Cardiac muscle cell (in vitro differentiated cells and primary cell): ENCODE results near the gene COPB1. TPM values are rescaled to one million over a fixed set of nuclear protein-coding genes. Genes with fewer than 3 reads are reported as not detected.

Source experiments
- DNase-seq, 2 donors: peaks; one replicate each; pipeline versions ENCODE4 v3.0.0 to v3.0.0-alpha.2; 2010 to 2017; ENCODE audit warnings: low read depth in 1 of 2, low spot score in 1 of 2
- H3K27ac ChIP-seq: fragments of 200-600 bp; sonication (generic); 2 replicates; pipeline ENCODE4 v1.5.1; 2016
- H3K27me3 ChIP-seq: fragments of 200-600 bp; sonication (generic); 2 replicates; pipeline ENCODE4 v1.6.0; 2016; ENCODE audit warnings: control low read depth
- H3K36me3 ChIP-seq: fragments of 200-600 bp; sonication (generic); 2 replicates; pipeline ENCODE4 v1.5.1; 2016; ENCODE audit warnings: control low read depth
- H3K4me1 ChIP-seq: fragments of 200-600 bp; sonication (generic); 2 replicates; pipeline ENCODE4 v1.8.1; 2017; ENCODE audit warnings: low read depth, mild to moderate bottlenecking, mixed run types
- H3K4me3 ChIP-seq: fragments of 200-600 bp; sonication (generic); 2 replicates; pipeline ENCODE4 v1.5.1; 2016; ENCODE audit warnings: mild to moderate bottlenecking
- H3K9me3 ChIP-seq: fragments of 200-600 bp; sonication (generic); 2 replicates; pipeline ENCODE4 v1.5.1; 2017; ENCODE audit warnings: low read depth, mild to moderate bottlenecking, control low read depth
- CTCF ChIP-seq: IDR thresholded peaks from 2 replicates; pipeline ENCODE4 v1.5.1; 2012; ENCODE audit warnings: low read depth, mild to moderate bottlenecking, low read length
- polyA plus RNA-seq: library from polyadenylated mRNA; unstranded; fragments of >200 nt; fragmentation: Nextera tagmentation; extraction: Ambion mirVana; gene quantifications from 2 replicates; pipeline ENCODE4 v1.2.1, GENCODE V29; 2016
- total RNA-seq: library from RNA; depleted of rRNA; stranded (reverse); fragments of >200 nt; gene quantifications from 2 replicates; pipeline ENCODE4 v1.2.3, GENCODE V29; 2016

Gene COPB1
- total and polyA plus RNA-seq, 2 experiments from 2014 or later: 79.2 to 81.7 TPM

GRCh38 chr11:14445542-14446530 is 53.8 kb downstream of the COPB1 start:
- Histone ChIP-seq H3K27me3 (no peaks in the 10 kb centered on the region), H3K4me1 (no peaks in the 10 kb centered on the region), H3K4me3 (no peak overlapping the region), H3K36me3 (no peaks in the 10 kb centered on the region), H3K9me3 (no peaks in the 10 kb centered on the region), H3K27ac (no peak overlapping the region)
- no peak for TF ChIP-seq CTCF
- peak in 1 of 2 donors; percentile 21 for DNase-seq

GRCh38 chr11:14444441-14445189 is 55.0 kb downstream of the COPB1 start:
- H3K27ac ChIP-seq: no peak overlapping the region

GRCh38 chr11:14443638-14444037 is 56.0 kb downstream of the COPB1 start:
- H3K4me3 ChIP-seq: no peak overlapping the region
- no peak overlapping the region for H3K27ac ChIP-seq
- H3K4me1 ChIP-seq: no peaks in the 10 kb centered on the region
- no peak for TF ChIP-seq CTCF
- DNase-seq: peak; percentile 38 to 45
- H3K27me3 ChIP-seq: no peaks in the 10 kb centered on the region
- no peaks in the 10 kb centered on the region for H3K9me3 ChIP-seq
- no peaks in the 10 kb centered on the region for H3K36me3 ChIP-seq

More at GRCh38 chr11:14444441-14445189, 55.0 kb downstream of the COPB1 start:
- Histone ChIP-seq H3K36me3 (no peaks in the 10 kb centered on the region), H3K27me3 (no peaks in the 10 kb centered on the region), H3K9me3 (no peaks in the 10 kb centered on the region), H3K4me1 (no peaks in the 10 kb centered on the region), H3K4me3 (no peak overlapping the region)
- DNase-seq: no peak
- TF ChIP-seq CTCF: no peak

GRCh38 chr11:14435717-14436512 is 63.7 kb downstream of the COPB1 start:
- H3K27me3 ChIP-seq: no peaks in the 10 kb centered on the region
- no peak for DNase-seq
- no peak for TF ChIP-seq CTCF

GRCh38 chr11:14425621-14426020 is 74.0 kb downstream of the COPB1 start:
- no peaks in the 10 kb centered on the region for H3K27me3 ChIP-seq
- H3K9me3 ChIP-seq: no peaks in the 10 kb centered on the region
- no peaks in the 10 kb centered on the region for H3K4me1 ChIP-seq
- H3K4me3 ChIP-seq: no peak overlapping the region
- no peak overlapping the region for H3K27ac ChIP-seq
- H3K36me3 ChIP-seq: no peaks in the 10 kb centered on the region
- TF ChIP-seq CTCF: no peak
- no peak for DNase-seq

More at GRCh38 chr11:14435717-14436512, 63.7 kb downstream of the COPB1 start:
- Histone ChIP-seq H3K9me3 (no peaks in the 10 kb centered on the region), H3K4me1 (no peaks in the 10 kb centered on the region), H3K4me3 (no peak overlapping the region), H3K27ac (no peak overlapping the region), H3K36me3 (no peaks in the 10 kb centered on the region)
